H1 (cell line): ENCODE data around the gene ZNF212.
"Not testable (repeated sequence)": the region's sequence is repeated elsewhere in the genome, so short reads cannot be mapped to it uniquely, and the experiment has no call there.

ENCODE experiments used
- ASH2L ChIP-seq: fragments of 200-600, 300-600 bp; sonication (generic); IDR thresholded peaks from one replicate; pipeline ENCODE4 v1.7.1; 2017; ENCODE audit warnings: low read length
- CEBPB ChIP-seq: IDR thresholded peaks from 2 replicates; pipeline ENCODE4 v1.6.1; 2012; ENCODE audit warnings: low read depth, low read length
- EP300 ChIP-seq, 2 experiments: IDR thresholded peaks; 1 replicate in 1 of 2; 2 replicates in 1 of 2; pipeline ENCODE4 v1.6.1; 2011 to 2012; ENCODE audit warnings: low read depth in 2 of 2, low read length in 2 of 2, mild to moderate bottlenecking in 2 of 2, borderline replicate concordance in 1 of 2, inconsistent platforms in 1 of 2, moderate library complexity in 1 of 2
- GABPA ChIP-seq: IDR thresholded peaks from 2 replicates; pipeline ENCODE4 v1.6.1; 2011; ENCODE audit warnings: mild to moderate bottlenecking, low read length, moderate library complexity, borderline replicate concordance; ENCODE audit not compliant: insufficient read depth
- RAD21 ChIP-seq, 2 experiments: IDR thresholded peaks in 1 of 2; conservative IDR thresholded peaks in 1 of 2; 2 replicates each; pipeline ENCODE4 v1.6.1; 2011; ENCODE audit warnings: low read depth in 2 of 2, low read length in 2 of 2, improper control_type of control experiment in 1 of 2, inconsistent platforms in 1 of 2, mild to moderate bottlenecking in 1 of 2, moderate library complexity in 1 of 2

DNA sequence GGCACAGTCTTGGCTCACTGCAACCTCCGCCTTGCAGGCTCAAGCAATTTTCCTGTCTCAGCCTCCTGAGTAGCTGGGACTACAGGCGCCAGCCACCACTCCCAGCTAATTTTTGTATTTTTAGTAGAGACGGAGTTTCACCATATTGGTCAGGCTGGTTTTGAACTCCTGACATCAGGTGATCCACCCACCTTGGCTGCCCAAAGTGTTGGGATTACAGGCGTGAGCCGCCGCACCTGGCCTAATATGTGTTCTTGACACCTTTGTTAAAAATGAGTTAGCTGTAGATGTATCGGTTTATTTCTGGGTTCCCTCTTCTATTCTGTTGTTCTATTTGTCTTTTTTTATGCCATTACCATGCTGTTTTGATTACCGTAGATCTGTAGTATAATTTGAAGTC, 35.0 kb downstream of the ZNF212 start:
- not testable (repeated sequence) for TF ChIP-seq CEBPB; EP300 (IDR thresholded peaks at IDR 0.05; ENCODE audit: borderline replicate concordance in 1 of 2, low read depth in 2 of 2, low read length in 2 of 2); ASH2L; GABPA; RAD21 (IDR thresholded peaks at IDR 0.05 in 1 of 2, conservative IDR thresholded peaks at IDR 0.05 in 1 of 2; ENCODE audit: low read depth in 2 of 2, low read length in 2 of 2)
